Inferior parietal cortex (tissue), 1 donor: ENCODE data around the gene TENM4.

ENCODE experiments used
- DNase-seq: peaks from one replicate; pipeline ENCODE4 v3.0.0-alpha.2; 2016; ENCODE audit errors: extremely low spot score

Gene TENM4

DNA sequence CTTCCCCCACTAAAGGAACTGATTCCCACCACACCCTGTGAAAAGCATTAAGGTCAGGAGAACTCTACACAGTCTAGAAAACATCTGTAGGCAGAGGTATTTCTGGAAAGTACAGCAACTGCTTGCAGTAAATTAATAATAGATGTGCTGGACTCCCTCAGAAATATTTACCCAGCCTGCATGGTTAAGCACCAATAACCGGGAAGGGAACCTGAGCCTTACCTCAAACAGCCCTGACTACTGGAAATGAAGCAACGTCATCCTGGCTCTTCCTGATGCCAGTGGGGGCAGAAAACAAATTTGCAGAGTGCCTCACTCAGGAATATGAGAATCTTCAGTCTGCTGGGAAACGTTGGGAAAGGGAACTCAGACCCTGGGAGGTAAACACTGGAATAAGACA, 318.1 kb downstream of the TENM4 start:
- DNase-seq = no peak

DNA sequence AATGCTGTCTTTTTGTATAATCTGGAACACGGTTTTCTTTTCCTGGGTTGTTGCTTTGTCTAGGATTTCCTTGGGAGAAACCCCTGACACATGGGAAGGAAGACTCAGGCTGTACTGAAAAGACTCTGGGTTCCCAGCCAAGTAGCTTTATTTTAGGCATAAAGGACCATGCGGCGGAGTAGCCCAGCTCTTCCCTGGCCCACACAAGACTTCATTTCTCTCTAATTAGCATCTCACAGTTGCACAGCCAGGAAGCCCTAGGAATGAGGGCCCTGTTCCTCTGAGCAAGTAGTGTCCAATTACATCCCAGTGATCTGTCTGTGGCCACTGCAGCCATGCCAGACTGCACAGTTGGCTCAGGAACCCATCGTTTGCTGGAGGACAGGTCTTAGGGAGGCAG, 319.5 kb downstream of the TENM4 start:
- peak; percentile 34 for DNase-seq

DNA sequence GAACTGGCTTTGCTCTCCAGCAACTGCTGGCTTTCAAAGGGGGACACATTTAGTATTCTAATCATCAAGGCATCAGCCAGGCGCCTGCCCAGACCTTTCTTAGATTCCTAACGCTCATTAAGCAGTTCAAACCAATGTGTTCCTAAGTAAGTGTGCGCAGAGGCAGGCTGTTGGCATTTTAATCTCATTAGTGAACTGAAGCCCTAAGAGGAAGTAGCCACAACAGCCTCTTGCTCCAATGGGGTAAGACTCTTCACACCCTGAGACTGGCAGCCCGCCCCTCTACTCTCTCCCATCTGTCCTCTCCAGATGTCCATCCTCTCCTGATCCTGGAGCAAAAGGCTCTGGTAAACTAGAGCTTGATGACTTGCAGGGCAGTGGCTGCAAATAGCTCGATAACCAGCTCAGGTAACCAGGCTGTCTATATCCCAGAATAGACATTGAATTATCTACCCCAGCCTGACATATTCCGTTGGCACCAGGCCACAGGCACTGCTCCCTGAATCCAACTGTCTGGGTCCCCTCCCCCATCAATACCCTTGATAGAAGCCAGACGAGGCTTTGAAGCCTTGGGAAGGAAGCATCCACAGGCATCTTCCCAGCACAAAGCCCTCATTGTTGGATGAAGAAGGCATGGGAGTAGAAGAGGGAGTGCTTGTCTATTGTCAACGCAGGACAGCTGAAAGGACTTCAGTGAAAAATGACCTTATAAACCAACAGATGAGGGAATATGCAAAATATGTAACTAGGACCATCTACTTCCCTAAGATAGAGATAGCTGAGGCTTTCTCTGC, 321.1 kb downstream of the TENM4 start:
- DNase-seq = peak; percentile 66

DNA sequence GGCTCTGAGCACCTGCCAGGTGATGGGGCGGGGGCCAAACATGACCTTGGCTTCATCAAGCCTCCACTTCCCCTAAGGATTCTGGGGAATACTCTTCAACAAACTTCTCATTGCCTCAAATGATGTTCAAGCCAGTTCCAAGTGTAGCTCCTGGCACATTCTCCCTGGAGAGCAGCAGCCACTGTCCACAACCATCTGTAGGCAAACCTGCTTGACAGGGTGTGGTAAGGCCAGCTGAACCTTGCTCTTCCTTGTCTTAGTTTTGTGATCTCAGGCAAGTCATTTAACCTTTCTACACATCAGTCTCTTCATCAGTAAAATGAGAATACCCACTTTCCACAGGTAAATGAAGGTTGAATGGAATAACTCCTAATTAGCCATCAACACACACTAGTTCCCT, 323.3 kb downstream of the TENM4 start:
- DNase-seq = no peak

DNA sequence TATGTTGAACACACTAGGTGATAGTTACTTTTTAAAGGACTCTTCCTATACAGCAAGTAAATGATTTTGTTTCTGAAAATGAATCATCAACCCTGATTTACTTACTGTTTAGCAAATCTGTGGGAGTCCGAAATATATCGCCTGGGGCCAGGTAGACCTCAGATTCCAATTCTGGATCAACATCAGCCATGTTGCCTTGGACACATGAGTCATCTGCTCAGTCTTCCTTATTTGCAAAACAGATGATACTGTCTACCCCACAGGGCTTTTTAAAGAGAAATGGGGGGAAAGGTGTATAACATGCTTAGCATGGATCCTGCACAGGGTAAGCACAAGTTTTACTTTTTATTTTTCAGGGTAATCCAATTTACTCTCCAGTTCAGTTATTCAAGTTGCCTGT, 324.2 kb downstream of the TENM4 start:
- DNase-seq = no peak

DNA sequence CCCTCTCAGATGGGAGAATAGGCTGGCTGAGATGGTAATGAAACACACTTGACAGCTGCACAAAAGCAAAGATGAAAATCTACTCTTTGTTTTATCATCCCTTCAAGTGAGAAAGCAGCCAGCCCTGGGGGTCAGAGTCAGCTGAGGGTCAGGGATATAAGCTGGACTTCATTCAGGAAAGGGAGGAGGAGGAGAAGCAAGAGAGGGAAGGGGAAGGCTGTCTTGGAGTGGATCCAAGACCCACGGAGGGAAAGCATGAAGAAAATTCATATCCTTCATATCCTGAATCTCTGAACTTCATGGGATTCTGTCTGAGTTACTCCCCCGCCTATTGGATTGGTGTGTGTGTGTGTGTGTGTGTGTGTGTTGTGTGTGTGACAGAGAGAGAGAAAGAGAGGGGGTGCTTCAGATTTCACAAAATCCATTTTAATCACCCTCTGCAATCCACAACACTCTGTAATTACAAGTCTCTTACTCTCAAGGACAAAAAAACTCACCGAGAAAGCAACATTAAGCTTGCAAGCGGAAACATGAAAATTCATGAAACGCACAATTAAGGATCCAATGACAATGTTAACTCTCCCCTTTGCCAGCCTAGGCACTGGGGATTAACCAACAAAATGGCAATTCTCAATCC, 327.7 kb downstream of the TENM4 start:
- no peak for DNase-seq

DNA sequence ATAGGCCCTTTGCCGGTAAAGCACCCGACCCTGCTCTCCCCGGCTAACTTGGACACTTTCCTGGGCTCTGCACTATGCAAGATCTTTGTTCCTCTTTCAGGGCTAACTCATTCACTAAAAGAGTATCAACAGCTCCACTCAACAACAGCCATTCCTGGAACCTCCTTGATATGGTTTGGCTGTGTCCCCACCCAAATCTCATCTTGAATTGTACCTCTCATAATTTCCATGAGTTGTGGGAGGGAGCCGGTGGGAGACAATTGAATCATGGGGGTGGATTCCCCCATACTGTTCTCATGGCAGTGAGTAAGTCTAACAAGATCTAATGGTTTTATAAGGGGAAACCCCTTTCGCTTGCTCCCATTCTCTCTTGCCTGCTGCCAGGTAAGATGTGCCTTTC, 330.0 kb downstream of the TENM4 start:
- no peak for DNase-seq

DNA sequence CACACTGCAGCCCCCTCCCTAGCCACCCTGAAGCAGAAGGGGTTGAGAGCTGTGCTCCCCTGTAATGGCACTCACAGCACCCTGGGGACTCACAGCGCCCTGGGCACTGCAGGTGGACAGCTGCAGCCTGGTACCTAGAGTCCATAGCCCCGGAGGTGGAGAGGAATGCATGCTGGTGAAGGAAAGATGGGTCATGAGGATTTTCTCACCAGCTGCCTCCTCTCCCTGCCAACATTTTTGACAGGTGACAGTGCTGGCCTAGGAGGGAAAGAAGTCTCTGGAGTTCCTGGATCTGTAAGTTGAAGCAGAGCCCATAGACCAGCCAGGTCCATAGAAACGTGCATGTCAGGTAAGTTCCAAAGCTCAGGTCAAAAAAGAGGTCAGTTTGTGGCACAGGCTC, 330.5 kb downstream of the TENM4 start:
- DNase-seq = no peak

DNA sequence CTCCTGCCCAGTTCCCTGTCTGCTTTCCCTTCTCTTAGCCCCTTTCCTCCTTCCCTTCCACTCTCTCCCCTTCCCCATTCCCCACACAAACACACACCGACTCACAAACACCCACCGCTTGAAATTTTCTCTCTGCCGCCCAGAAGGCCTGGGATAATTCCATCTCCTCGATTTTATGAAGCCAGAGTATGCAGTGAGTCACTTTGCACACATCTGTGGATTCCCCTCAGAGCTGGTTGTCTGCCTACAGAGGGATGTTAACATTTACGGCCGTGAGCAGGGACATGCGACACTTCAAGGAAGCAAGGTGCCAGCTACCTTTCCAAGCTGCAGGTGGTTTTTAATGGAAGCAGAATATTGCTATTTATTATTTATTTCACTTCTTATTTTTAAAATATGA, 332.0 kb downstream of the TENM4 start:
- DNase-seq = no peak

DNA sequence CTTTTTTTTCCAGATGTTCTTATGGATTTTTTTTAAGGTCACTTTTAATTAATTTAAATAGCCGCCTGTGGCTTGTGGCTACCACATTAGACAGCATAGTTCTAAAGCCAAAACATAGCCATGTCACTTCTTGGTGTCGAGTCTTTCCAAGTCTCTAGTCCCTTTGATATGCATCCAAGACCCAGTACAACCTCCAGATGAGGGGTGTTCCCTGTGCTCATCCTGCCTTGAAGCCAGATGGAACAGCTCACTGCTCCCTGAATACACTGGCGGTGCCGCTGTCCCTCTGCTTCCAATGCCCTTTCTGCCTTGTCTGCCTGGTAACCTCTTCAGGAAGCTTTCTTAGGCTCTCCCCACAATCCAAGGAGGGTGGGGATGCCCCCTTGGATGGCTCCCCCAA, 338.0 kb downstream of the TENM4 start:
- no peak for DNase-seq

DNA sequence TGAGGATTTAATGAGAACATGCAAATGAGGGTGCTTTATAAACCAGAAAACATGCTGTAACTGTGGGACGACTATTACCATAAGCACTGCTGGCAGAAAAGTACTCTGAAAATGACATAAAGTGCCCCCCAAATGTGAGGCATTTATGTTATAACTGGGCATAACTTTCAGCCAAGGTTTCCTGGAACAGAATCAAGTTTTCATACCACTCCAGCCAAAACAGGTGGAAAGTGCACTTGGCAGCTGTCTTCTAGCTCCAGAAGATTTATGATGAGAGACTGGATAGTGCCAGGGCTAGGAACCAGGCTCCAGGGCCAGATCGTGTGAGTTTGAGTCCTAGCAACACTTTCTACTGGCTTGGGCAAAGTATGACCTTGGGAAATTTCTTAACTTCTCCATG, 339.2 kb downstream of the TENM4 start:
- DNase-seq = no peak

DNA sequence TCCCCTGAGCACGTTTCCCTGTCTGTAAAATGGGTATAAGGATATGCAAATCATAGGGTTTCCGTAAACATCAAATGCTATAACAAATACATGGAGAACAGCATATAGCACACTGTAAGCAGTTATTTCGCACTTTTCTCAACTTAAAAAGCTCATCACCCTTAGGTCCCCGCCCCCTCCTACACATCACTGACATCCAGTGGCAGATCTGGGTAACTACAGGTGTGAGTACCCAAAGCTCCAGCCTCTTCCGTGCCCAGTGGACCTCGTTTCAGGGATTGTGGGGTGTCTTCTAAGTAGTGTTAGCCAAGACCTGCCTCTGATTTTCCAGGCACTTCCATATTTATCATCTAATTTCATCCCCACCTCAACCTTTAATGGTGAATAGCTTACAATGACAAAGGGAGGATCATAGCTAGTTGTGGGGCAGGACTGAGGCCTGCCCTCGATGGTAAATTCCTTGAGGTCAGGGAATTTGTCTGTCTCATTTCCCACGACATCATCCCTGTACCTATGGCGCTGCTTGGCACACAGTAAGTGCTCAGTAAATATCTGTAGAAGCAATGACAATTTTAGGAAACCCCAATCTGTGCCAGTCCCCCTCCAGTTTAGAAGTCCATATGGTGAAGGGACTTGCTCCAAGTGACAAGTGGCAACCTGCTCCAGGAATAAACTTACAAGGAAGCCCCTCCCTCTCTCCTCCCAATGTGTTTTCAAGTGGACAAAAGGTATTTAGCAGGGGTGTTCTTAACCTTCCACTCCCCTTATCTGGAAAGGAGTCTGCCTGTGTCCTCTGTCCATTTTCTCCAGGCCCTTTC, 340.5 kb downstream of the TENM4 start:
- peak; percentile 31 for DNase-seq

DNA sequence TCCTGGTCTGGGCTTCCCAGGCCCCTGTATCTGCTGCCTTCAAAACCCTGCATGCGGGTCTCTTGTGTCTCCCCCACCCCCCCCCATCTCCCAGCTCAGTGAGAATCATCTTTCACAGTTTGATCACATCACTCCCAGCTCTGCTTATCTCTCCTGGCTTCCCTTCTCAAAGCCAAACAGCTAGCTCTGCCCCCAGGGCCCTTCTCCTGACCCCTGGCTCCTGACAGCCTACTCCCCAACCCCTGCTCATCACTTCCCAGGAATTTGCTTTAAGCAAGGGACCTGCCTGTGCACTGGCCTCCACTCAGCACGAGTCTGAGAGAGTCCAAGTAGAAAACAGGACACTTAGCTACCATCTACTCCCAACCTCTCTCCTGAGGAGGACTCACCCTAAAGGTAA, 342.7 kb downstream of the TENM4 start:
- DNase-seq = no peak

DNA sequence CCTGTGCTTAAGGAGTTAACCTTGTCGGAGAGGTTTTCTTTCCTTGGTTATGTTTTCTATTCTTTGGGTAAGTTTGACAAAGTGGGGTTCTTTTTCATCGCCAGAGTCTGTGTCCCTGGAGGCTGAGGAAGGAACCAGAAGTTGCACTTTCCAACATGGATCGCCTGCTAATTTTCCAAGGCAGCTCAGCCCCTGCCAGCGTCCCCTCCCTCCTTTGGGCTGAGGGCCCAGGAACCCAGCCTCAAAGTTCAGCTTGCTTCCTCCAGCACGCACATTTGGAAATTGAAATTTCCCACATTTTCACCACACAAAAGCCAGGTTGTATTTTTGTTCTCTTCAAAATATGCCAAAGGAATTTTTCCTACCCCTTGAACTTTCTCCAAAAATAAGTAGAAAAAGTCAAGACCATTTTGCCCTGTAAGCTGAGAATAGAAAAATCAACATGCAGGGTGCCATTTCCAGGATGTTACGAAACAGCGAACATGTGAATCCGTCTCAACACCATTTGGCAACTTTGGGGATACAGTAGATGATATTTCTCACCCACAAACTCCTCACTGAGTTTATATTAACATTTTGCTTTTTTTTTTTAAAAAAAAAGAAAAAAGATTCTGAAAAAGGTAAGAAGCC, 343.5 kb downstream of the TENM4 start:
- DNase-seq = no peak

DNA sequence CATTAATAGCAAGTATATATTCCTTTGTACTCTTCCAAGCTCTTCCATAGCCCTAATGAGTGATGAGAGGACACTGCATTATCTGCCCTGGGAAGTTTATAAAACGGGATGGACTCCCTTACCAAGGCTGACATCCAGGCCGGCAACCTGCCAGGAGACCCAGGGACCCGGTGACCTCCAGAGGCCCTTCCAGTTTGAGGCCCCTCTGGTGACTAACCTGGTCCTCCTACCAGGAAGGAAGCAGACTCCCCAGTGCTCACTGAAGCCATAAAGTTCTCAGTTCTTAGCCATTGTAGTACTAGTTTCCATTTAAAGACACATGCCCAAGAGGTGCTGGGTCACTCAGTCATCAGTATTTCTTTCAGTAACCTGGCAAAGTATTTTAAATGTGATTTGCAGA, 345.4 kb downstream of the TENM4 start:
- no peak for DNase-seq

DNA sequence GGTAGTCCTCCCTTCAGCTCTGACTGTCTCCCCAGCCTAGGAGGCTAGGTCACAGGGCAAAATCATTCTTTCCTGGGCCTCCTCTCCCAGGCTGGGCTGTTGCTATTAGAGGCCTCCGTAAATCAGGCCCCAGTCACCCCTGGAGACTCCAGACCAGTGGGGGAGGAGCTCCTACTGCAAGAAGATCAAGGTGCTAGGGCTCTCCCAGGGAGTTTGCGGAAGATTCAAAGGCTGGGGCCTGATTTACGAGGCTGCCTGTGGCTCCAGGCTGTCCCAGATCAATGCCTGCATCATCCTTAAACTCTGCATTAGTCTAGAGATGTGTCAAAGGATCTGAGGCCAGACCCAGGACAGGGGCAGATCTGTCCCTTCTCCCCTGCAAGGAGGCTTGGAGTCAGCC, 346.2 kb downstream of the TENM4 start:
- no peak for DNase-seq

DNA sequence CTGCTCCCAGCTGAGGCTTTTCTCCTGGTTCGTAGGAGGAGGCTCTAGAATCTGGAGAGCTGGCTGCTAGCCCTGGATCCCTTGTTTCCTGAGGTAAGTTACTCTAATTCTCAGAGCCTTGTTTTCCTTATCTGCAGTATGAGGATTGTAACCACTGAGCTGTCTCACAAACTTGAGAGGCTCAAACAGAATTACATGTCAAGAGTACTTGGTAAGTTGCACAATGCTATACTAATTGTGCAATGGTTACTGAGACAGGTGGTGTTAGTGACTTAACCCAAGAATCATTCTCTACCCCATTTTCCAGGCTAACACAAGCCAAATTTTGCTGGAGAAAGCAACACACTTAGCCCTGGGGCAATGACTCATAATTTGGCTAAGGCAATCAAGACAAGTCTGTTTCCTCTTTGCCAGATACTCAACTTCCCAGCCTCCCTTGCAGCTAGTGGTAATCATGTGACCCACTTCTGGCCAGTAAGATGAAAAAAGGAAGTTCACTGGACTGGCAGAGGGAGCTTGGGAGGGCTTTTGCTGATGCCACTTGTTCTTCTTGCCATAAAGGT, 348.0 kb downstream of the TENM4 start:
- DNase-seq = no peak

DNA sequence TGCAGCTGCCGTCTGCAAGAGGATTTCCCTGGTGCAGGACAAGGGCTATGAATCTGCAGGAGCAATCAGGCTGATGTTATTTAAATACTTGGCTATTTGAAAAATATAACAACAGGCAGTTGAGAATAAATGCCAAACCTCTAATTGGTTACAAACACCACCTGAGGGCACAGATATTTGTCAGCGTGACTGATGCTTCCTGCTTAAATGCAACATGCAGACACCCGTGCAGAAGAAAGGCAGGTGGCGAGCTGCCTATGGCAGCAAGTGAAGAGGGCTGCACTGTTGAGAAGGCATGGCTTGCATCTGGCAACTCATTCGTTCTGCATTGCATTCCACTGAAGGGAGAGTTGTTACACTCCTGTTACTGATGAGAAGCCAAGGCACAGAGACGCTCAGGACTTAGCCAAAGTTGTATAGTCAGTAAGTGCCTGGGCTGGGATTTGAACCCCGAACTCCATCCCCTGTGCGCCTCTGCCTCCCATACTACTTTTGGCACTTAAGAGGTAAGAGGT, 350.6 kb downstream of the TENM4 start:
- no peak for DNase-seq

DNA sequence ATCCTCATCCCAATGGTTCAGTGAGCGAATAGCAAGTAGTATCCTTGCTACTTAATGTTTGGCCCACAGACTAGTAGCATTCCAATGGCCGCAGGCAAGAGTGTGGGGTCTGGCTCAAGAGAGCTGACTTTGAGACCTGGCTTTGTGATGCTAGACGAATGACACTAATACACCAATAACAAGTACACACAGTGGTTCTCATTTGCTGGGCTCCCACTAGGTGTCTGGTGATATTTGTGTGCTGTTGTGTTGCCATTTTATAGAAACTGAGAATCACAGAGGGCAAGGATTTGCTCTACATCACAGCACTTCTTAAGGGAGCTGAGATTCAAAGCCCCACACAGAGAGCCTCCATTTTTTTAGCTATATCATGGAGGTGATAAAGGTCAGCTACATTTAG, 351.2 kb downstream of the TENM4 start:
- DNase-seq = no peak

DNA sequence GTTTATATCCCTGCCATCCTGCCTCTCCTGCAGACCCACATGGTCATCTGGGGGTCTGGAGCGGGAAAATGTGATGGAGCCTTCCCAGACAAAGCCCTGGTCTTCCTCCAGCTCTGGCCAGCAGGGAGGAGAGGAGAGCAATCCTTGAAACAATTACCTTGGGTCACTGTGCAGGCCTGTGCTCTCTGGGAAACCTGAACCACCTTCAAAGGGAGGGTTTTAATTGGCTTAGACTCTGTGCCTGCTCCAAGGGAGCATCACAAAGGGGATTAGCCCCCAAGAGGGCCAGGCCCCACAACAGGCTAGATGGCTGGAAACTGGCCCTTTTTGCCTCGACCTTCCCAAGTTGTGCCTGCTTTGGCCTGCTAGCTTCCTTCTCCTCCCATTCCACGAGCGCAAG, 351.9 kb downstream of the TENM4 start:
- DNase-seq = no peak

DNA sequence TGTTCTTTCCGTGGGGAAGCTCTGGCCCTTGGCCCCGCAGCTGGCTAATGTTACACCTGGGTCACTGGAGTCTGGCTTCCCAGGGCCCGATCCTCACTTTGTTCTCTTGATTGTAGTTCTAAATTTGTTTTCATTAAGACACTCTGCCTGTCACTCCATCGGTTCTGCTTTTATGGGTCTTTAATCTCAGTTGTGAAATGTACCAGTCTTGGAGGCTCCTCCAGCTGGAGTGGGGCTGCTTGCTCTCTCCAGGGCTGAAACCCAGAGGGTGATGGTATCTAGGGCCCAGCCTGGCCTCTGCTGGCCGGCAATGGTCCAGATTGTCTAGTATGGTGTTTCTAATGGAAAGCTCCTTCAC, 352.9 kb downstream of the TENM4 start:
- no peak for DNase-seq
